Neuronal stem cell (in vitro differentiated cells): Measurements from ENCODE around the gene AGBL4.

Experiments
- DNase-seq: peaks from one replicate; pipeline ENCODE4 v3.0.0-alpha.2; 2013; ENCODE audit warnings: low spot score
- H2AFZ ChIP-seq: one replicate; pipeline ENCODE4 v1.6.1; 2013; ENCODE audit warnings: mild to moderate bottlenecking, low read length, inconsistent platforms
- H2AK5ac ChIP-seq: 2 replicates; pipeline ENCODE4 v1.6.1; 2013; ENCODE audit warnings: low read depth, mild to moderate bottlenecking, inconsistent platforms, low read length, moderate library complexity, mixed read lengths
- H2BK120ac ChIP-seq: 2 replicates; pipeline ENCODE4 v1.6.1; 2013; ENCODE audit warnings: low read depth, mild to moderate bottlenecking, inconsistent platforms, low read length, moderate library complexity, mixed read lengths
- H2BK12ac ChIP-seq: one replicate; pipeline ENCODE4 v1.6.1; 2013; ENCODE audit warnings: low read length, inconsistent platforms
- H2BK15ac ChIP-seq: 2 replicates; pipeline ENCODE4 v1.6.1; 2013; ENCODE audit warnings: mild to moderate bottlenecking, low read length, inconsistent platforms, mixed read lengths
- H2BK5ac ChIP-seq: one replicate; pipeline ENCODE4 v1.6.1; 2013; ENCODE audit warnings: inconsistent platforms, mild to moderate bottlenecking, low read length, moderate library complexity
- H3K14ac ChIP-seq: one replicate; pipeline ENCODE4 v1.6.1; 2013; ENCODE audit warnings: low read length, inconsistent platforms
- H3K18ac ChIP-seq: 2 replicates; pipeline ENCODE4 v1.6.1; 2013; ENCODE audit warnings: low read length, inconsistent platforms
- H3K23ac ChIP-seq: 2 replicates; pipeline ENCODE4 v1.6.1; 2013; ENCODE audit warnings: low read depth, mild to moderate bottlenecking, mixed read lengths, low read length, inconsistent platforms; ENCODE audit not compliant: poor library complexity
- H3K27ac ChIP-seq: replicated peaks from 3 replicates; pipeline ENCODE4 v1.5.1; 2013; ENCODE audit warnings: low read length, inconsistent platforms
- H3K27me3 ChIP-seq, 3 experiments: 2 replicates each; pipeline ENCODE4 v1.6.1; 2013; ENCODE audit warnings: low read length in 3 of 3, mild to moderate bottlenecking in 2 of 3, inconsistent platforms in 1 of 3, low read depth in 1 of 3, mixed read lengths in 1 of 3, moderate library complexity in 1 of 3; ENCODE audit not compliant: control insufficient read depth in 3 of 3, insufficient read depth in 3 of 3
- H3K36me3 ChIP-seq, 2 donors: replicated peaks in 1 of 2; 2 replicates each; pipeline ENCODE4 v1.6.1; 2013; ENCODE audit warnings: low read length in 2 of 2; ENCODE audit not compliant: control insufficient read depth in 2 of 2, insufficient read depth in 2 of 2
- H3K4ac ChIP-seq: 2 replicates; pipeline ENCODE4 v1.6.1; 2013; ENCODE audit warnings: inconsistent platforms, mild to moderate bottlenecking, low read length, moderate library complexity
- H3K4me1 ChIP-seq, 2 donors: 1 replicate in 1 of 2; 2 replicates in 1 of 2; pipeline ENCODE4 v1.6.1; 2013; ENCODE audit warnings: low read length in 2 of 2, low read depth in 1 of 2; ENCODE audit not compliant: control insufficient read depth in 2 of 2, insufficient read depth in 1 of 2
- H3K4me2 ChIP-seq: one replicate; pipeline ENCODE4 v1.6.1; 2013; ENCODE audit warnings: mild to moderate bottlenecking, low read length, inconsistent platforms; ENCODE audit not compliant: insufficient read depth, poor library complexity, severe bottlenecking
- H3K4me3 ChIP-seq, 2 donors: 2 replicates each; pipeline ENCODE4 v1.5.1; 2013; ENCODE audit warnings: low read length in 2 of 2, mild to moderate bottlenecking in 2 of 2, inconsistent platforms in 1 of 2, moderate library complexity in 1 of 2
- H3K79me1 ChIP-seq: one replicate; pipeline ENCODE4 v1.6.1; 2013; ENCODE audit warnings: low read depth, mild to moderate bottlenecking, inconsistent platforms, low read length, moderate library complexity
- H3K9ac ChIP-seq: one replicate; pipeline ENCODE4 v1.6.1; 2013; ENCODE audit warnings: mild to moderate bottlenecking, low read depth, low read length, inconsistent platforms; ENCODE audit not compliant: poor library complexity
- H3K9me3 ChIP-seq, 2 donors: replicated peaks in 1 of 2; 2 replicates each; pipeline versions ENCODE3 to v1.6.1; 2013; ENCODE audit warnings: low read length in 2 of 2, mild to moderate bottlenecking in 2 of 2, inconsistent platforms in 1 of 2, low read depth in 1 of 2, mixed read lengths in 1 of 2, moderate library complexity in 1 of 2; ENCODE audit not compliant: control insufficient read depth in 2 of 2, insufficient read depth in 1 of 2
- H4K8ac ChIP-seq: one replicate; pipeline ENCODE4 v1.6.1; 2013; ENCODE audit warnings: low read depth, mild to moderate bottlenecking, inconsistent platforms, low read length, moderate library complexity
- H4K91ac ChIP-seq: one replicate; pipeline ENCODE4 v1.6.1; 2013; ENCODE audit warnings: low read length, low read depth, mild to moderate bottlenecking, inconsistent platforms; ENCODE audit not compliant: poor library complexity
- WGBS, 2 donors: extraction: QIAGEN DNeasy Blood & Tissue Kit; methylation state at CpG; one replicate each; pipeline ENCODE4 v1.1.7; 2013; ENCODE audit warnings: missing lambda C conversion rate in 2 of 2, mixed read lengths in 1 of 2; ENCODE audit not compliant: insufficient read length in 2 of 2, insufficient replicate concordance in 1 of 2; ENCODE audit errors: extremely low coverage in 2 of 2; 5-methylcytosine and 5-hydroxymethylcytosine counted together

Gene AGBL4

GRCh38 chr1:48887796-48888195 lies 1136.0 kb downstream of the AGBL4 start:
- H2AK5ac ChIP-seq: no peak overlapping the region
- no peak overlapping the region for H3K23ac ChIP-seq
- no peak overlapping the region for H2BK15ac ChIP-seq
- H3K4me3 ChIP-seq: no peak overlapping the region
- no peak overlapping the region for H3K4ac ChIP-seq
- H3K14ac ChIP-seq: no peak overlapping the region
- peaks cover 0 to 7% of the 10 kb centered on the region in 2 donors for H3K4me1 ChIP-seq
- no peak for DNase-seq
- no peak overlapping the region for H2BK5ac ChIP-seq
- no peaks in the 10 kb centered on the region for H3K79me1 ChIP-seq
- H3K4me2 ChIP-seq: no peak overlapping the region
- H2BK12ac ChIP-seq: no peak overlapping the region
- no peak overlapping the region for H2BK120ac ChIP-seq
- no peak overlapping the region for H4K91ac ChIP-seq
- H3K18ac ChIP-seq: no peak overlapping the region
- no peak overlapping the region for H3K27ac ChIP-seq
- no peaks in the 10 kb centered on the region for H3K27me3 ChIP-seq
- no peaks in the 10 kb centered on the region for H3K36me3 ChIP-seq
- no peak overlapping the region for H4K8ac ChIP-seq
- no peak overlapping the region for H2AFZ ChIP-seq
- no peak overlapping the region for H3K9ac ChIP-seq
- H3K9me3 ChIP-seq: no peaks in the 10 kb centered on the region

- DNase-seq: no peak
- Histone ChIP-seq H2BK12ac (no peak overlapping the region), H3K23ac (no peak overlapping the region), H2BK120ac (no peak overlapping the region), H4K91ac (no peak overlapping the region), H3K4me1 (no peaks in the 10 kb centered on the region), H3K4me2 (no peak overlapping the region), H4K8ac (no peak overlapping the region), H3K27ac (no peak overlapping the region), H3K4ac (no peak overlapping the region), H3K9me3 (no peaks in the 10 kb centered on the region), H3K36me3 (no peaks in the 10 kb centered on the region), H3K4me3 (no peak overlapping the region), H3K18ac (no peak overlapping the region), H2BK5ac (no peak overlapping the region), H2BK15ac (no peak overlapping the region), H2AK5ac (no peak overlapping the region), H3K27me3 (no peaks in the 10 kb centered on the region), H2AFZ (no peak overlapping the region), H3K9ac (no peak overlapping the region), H3K14ac (no peak overlapping the region), H3K79me1 (no peaks in the 10 kb centered on the region)
Observed at GRCh38 chr1:48882020-48882419, 1141.7 kb downstream of the AGBL4 start.

GRCh38 chr1:48878191-48878940 lies 1145.4 kb downstream of the AGBL4 start:
- Histone ChIP-seq H2BK5ac (no peak overlapping the region), H3K27me3 (peaks cover 0 to 6% (median 0%) of the 10 kb centered on the region in 3 experiments), H3K9ac (no peak overlapping the region), H2BK15ac (no peak overlapping the region), H3K4me3 (no peak overlapping the region), H3K79me1 (no peaks in the 10 kb centered on the region), H2BK12ac (no peak overlapping the region), H3K4me1 (no peaks in the 10 kb centered on the region), H3K23ac (no peak overlapping the region), H3K27ac (no peak overlapping the region), H3K18ac (no peak overlapping the region), H2AFZ (no peak overlapping the region), H2AK5ac (no peak overlapping the region), H4K8ac (no peak overlapping the region), H2BK120ac (no peak overlapping the region), H3K9me3 (no peaks in the 10 kb centered on the region), H3K36me3 (no peaks in the 10 kb centered on the region), H4K91ac (no peak overlapping the region), H3K4ac (no peak overlapping the region), H3K4me2 (no peak overlapping the region), H3K14ac (no peak overlapping the region)
- no CpG with 5 or more reads among the region's 6 CpGs for WGBS, 2 donors
- DNase-seq: no peak

GRCh38 chr1:48876330-48876785 lies 1147.4 kb downstream of the AGBL4 start:
- H2AK5ac ChIP-seq: no peak overlapping the region
- H3K4ac ChIP-seq: no peak overlapping the region
- no peaks in the 10 kb centered on the region for H3K9me3 ChIP-seq
- no peak overlapping the region for H3K23ac ChIP-seq
- no peak overlapping the region for H3K14ac ChIP-seq
- H2AFZ ChIP-seq: no peak overlapping the region
- no peak overlapping the region for H2BK120ac ChIP-seq
- H2BK15ac ChIP-seq: no peak overlapping the region
- no peaks in the 10 kb centered on the region for H3K79me1 ChIP-seq
- H4K8ac ChIP-seq: no peak overlapping the region
- H2BK12ac ChIP-seq: no peak overlapping the region
- peaks cover 0 to 6% (median 0%) of the 10 kb centered on the region in 3 experiments for H3K27me3 ChIP-seq
- DNase-seq: no peak
- no peak overlapping the region for H3K18ac ChIP-seq
- no peak overlapping the region for H4K91ac ChIP-seq
- no peak overlapping the region for H3K9ac ChIP-seq
- WGBS, 2 donors: no CpG with 5 or more reads among the region's 2 CpGs
- H3K27ac ChIP-seq: no peak overlapping the region
- no peak overlapping the region for H3K4me2 ChIP-seq
- no peaks in the 10 kb centered on the region for H3K4me1 ChIP-seq
- H2BK5ac ChIP-seq: no peak overlapping the region
- no peak overlapping the region for H3K4me3 ChIP-seq
- no peaks in the 10 kb centered on the region for H3K36me3 ChIP-seq
